ENCODE measurements around the gene TENM4.

DNA sequence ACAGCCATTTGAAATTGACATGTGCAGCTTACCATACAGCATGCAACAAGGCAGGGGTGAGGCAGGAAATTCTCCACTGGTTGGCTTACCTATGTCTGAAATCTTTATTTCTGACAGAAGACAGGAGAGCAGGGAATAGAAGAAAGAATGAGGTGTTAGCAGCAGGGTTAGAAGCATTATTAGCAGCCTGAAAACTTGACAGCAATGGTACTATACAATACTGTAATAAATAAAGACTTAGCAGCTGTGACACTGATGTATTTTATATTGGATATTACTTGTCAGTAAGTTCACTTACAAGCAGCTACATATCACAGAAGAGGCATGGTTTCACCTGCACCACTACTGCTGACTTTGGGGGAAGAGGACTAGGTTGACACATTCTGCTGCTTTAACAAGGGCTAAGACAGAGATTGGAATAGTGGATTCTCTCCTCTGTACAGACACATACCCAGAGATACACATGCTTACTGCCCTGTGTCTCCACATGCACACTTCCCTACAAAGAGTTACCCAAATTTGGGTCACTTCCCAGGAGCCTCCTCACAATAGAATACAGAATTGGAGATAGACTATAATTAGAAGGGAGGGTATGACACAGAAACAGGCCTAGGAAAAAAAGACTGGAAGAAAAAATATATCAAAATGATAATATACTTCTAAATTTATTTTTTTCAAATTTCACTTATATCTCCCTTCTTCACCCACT lies 720.4 kb downstream of the TENM4 start:
- TF ChIP-seq POLR2A (IDR thresholded peaks at IDR 0.05): no peak
- TF ChIP-seq, protein P1, sequence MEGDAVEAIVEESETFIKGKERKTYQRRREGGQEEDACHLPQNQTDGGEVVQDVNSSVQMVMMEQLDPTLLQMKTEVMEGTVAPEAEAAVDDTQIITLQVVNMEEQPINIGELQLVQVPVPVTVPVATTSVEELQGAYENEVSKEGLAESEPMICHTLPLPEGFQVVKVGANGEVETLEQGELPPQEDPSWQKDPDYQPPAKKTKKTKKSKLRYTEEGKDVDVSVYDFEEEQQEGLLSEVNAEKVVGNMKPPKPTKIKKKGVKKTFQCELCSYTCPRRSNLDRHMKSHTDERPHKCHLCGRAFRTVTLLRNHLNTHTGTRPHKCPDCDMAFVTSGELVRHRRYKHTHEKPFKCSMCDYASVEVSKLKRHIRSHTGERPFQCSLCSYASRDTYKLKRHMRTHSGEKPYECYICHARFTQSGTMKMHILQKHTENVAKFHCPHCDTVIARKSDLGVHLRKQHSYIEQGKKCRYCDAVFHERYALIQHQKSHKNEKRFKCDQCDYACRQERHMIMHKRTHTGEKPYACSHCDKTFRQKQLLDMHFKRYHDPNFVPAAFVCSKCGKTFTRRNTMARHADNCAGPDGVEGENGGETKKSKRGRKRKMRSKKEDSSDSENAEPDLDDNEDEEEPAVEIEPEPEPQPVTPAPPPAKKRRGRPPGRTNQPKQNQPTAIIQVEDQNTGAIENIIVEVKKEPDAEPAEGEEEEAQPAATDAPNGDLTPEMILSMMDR (IDR thresholded peaks at IDR 0.05): no peak

Data from Peyer's patch (tissue), 4 donors.